GM11168 (cell line): ENCODE measurements around the gene SHISA9.

ENCODE experiments used
- in situ Hi-C: fragments of 300-500 bp; cut with MboI; formaldehyde crosslinking; loops from one replicate; pipeline ENCODE4 v1.12.0; 2022; ENCODE audit warnings: low sequenced_read_pairs; ENCODE audit not compliant: unreplicated experiment

Gene SHISA9

DNA sequence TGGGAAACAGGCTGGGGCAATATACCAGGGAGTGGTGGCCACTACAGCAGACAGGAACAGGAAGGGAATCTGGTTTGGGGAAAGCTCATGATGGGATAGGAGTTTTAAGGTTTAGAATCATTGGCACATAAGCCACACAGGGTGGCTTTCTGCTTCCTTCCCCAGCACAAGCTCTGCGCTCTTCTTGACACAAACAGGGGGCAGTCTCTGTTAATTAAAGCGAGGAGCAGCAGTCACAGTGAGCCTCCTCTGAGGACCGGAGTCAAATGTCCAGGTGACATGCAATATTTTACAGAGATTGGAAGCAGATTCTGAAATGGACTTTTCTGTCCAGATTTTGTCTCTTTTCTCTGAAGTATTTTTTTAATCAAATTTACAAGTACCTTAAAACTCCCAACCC is 2.8 kb upstream of the SHISA9 start:
- in situ Hi-C loops: no loop called here

DNA sequence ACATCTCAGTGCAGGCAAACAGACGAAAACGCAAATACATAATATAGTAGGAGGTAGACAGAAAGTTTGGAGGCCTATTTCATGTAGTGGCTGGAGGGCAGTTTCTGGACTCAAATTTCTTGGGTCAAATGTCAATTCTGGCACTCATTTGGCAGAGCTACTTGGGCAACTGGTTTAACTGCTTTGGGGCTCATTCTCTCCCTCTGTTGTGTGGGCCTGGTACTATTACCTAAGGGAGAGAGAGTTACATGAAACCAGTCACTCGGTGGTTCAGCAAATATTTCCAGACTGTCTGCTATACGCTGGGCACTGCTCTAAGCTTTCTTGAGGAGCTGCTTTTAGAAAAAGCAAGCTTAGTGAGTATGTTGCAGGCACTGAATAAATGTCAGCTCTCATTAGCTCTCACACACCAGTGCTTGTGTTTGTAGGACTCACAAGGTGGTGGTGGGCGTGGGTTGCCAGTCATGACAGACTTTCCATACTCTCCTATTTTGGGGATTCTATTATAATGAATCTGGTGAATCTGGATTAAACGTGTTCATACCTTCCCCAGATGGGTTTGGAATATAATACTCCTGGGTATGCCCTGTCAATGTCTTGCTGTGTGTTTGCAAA is 1.8 kb upstream of the SHISA9 start:
- in situ Hi-C loops: loop anchor here (25.0 kb wide), 1 partner anchor 563 kb away; no protein-coding TSS in a partner anchor

DNA sequence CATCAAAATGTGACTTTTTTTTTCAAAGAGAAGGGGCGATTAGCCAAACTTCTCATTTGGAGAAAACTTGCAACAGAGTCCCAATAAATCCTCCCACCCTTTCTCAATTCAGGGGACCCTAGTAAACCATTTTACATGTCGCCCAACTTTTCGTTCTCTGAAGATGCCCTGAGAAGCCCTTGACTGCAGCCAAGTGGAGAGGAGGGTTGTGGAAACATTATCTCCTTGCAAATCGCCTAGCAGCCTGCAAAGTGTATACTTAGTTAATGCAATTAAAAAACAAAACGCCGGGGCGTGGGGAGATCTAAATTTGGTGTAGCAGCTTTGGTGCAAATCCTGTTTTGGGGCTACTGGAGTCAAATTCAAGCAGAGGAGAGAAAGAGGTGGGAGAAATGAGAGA is 1.2 kb upstream of the SHISA9 start:
- in situ Hi-C loops: loop anchor here (25.0 kb wide), 1 partner anchor 562 kb away; no protein-coding TSS in a partner anchor

DNA sequence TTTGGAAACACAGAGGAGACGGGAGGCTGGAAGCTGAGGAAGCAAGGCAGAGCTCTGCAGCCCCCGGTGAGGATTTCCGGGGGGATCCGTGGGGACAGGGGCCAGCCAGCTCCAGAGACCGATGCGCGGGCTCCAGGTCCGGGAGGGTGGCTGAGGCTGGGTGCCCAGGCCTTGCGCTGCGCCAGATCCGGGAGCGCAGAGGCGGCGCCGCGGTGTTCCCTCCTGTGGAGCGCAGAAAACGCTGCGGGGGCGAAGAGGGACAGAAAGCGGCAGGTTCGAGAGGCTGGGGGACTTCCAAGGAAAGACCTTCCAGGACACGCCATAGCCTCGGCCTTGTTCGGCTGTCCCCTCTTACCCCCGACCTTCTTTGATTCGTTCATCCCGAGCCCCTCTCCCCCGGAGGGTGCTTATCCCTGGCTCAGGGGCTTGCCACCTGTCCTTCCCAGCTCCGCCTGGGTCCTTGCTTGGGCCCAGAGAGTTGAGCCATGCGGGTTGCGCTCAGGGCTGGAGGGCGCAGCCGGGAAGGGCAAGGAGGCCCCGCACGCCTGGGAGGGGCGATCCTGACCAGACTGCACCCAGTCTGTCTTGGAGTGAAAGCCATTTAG is 697 bp upstream of the SHISA9 start:
- in situ Hi-C loops: loop anchor here (25.0 kb wide), 1 partner anchor 562 kb away; no protein-coding TSS in a partner anchor

DNA sequence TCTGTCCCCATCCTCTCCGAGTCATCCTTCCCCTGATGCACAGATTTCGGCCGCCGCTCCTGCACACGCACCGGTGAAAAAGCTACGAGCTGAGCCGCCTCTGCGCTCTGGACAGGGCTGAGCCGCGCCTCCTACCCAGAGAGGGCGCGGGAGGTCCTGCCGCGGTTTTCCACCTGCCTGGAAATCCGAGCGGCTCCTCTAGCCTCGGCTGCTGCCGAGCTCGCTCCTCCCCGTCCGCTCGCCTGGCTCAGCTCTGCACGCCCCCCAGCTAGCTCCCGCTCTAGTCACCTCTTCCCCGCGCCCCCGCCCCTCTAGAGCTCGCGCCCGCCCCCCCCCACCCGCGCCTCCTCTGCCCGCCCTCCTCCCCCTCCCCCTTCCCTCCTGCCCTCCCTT is 198 bp upstream of the SHISA9 start:
- in situ Hi-C loops: loop anchor here (25.0 kb wide), 1 partner anchor 561 kb away; no protein-coding TSS in a partner anchor

DNA sequence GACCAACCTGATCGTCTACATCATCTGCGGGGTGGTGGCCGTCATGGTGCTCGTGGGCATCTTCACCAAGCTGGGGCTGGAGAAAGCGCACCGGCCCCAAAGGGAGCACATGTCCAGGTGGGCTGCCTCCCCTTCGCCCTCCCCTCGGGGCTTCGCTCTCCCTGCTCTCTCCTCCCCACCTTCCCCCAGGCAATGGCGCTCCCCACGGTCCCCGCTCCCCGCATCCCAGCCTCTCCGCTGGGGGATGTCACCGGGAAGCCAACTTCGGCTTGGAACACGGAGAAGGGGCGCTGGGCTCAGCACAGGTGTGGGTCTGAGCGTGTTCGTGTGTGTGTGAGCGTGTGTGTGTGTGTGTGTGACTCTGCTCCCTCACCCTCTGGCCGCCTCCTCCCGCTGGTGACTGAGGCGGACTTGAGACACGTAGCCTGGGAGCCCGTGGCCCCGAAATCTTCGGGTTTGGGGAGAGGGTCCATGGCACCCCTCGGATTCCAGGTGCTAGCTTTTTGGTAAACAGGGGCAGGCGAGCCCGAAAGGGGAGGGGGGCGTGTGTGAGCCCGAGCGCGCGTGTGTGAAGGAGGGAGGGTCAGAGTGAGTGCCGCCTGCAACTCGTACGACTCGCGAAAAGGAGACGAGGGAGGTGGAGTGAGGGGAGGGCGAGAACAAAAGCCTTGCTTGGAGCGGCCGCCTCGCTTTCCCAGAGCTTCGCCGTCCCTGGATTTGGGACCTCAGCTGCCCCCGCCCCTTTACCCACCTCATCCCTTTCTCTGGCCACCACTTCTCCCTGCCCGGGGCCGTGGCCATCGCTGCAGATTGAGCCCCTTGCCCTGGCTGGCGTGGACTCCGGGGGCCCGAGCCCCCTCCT is 1.3 kb downstream of the SHISA9 start:
- in situ Hi-C loops: loop anchor here (25.0 kb wide), 1 partner anchor 560 kb away; no protein-coding TSS in a partner anchor

DNA sequence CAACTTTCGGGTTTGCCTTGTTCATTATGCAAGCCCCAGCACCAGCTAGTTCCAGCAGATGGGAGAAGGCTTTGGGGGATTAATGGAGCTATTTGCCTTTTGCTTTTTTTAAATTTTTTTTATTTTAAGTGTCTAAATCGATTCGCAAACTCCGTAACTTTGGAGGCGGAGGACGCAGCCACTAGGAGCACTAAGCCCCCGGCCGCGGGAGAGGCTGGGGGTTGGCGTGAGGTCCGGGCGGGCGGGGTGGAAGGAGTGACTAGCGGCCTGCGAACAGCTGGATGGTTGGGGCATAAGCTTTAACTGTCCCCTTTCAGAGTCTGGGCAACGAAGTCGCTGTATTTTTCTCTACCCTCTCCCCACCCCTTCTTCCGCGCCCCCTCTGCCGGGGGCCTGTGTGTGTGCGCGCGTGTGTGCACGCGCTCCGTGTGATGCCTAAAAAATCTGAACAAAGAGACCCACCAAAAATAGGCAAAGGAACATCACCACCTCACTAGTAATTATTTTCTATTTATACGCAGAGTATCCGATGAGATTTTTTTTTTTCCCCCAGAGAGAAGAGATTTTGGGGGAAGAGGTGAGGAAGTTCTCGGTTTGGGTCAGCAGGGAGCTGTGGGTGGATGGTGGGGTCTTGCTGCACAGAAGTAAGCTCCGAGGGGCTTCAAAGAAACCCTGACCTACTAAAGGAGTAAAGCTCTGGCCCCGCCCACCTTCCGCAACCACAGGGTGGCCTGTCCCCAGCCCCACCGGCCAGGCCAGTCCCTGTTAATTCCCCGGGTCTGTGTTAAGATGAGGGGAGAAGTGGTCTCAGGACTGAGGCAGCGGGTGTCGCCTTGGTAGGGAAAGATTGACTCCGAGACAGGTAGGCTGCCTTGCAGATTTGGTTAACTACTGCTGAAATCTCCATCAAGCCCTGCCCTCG is 2.3 kb downstream of the SHISA9 start:
- in situ Hi-C loops: loop anchor here (25.0 kb wide), 1 partner anchor 559 kb away; no protein-coding TSS in a partner anchor

DNA sequence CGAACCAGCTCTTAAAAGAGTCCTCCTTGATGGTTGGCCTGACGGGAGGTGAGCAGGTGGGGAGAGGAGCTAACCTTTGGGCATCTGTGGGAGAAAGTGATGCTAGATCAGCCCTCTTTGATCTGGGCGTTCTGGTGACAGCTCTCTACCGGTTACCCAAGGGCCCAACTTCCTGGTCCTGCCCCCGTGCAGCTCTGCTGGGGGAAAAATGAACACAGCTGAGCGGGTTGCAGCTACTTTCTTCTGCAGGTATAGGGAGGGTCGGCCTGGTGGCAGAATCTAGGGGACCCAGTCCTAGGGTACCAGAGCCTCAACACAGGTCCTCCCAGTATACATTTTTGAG is 2.9 kb downstream of the SHISA9 start:
- in situ Hi-C loops: loop anchor here (25.0 kb wide), 1 partner anchor 558 kb away; no protein-coding TSS in a partner anchor

DNA sequence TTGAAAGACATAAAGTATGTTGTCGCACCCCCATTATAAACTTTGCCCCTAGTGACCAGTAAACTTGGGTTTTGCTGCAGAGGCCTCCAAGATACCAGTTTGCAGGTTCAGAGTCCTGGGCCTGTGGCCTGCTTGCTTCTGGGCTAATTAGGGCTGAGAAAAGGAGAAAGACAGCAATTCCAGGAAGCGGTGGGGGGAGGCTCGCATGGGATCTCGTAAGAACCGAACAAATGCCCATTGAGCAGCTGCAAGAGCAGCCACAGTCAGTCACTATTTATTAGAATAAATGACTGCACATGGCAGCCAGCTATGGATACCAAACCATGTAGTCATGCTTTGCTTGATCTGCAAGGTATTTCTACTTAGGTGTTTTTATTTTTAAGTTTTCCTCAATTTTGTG is 4.9 kb downstream of the SHISA9 start:
- in situ Hi-C loops: loop anchor here (25.0 kb wide), 1 partner anchor 556 kb away; no protein-coding TSS in a partner anchor

DNA sequence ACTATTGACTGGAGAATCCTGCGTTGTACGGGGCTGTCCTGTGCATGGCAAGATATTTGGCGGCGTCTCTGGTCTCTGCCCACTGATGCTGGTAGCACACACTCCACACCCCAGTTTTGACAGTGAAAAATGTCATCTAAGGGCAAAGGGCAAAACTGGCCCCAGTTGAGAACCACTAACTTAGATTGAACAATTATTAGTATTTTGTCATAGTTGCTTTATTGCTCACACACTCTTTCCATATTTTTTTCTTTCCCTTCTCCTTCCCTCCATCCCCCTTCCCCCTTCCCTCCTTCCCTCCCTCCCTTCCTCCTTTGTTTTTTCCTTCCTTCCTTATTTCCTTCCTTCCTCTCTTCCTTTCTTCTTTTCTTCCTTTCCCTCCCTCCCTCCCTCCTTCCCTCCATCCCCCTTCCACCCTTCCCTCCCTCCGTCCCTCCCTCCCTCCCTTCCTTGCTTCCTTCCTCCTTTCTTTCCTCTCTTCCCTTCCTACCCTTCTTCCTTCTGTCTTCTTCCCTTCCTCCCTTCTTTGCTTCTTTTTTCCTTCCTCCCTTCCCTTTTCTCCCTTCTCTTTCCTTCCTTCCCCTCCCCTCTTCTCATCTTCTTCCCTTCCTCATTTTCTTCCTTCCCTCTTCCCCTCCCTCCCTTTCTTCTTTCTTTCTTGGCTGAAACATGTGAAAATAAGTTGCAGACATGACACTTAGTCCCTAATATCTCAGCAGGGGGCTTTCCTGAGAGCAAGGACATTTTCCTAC is 5.5 kb downstream of the SHISA9 start:
- in situ Hi-C loops: loop anchor here (25.0 kb wide), 1 partner anchor 555 kb away; no protein-coding TSS in a partner anchor

DNA sequence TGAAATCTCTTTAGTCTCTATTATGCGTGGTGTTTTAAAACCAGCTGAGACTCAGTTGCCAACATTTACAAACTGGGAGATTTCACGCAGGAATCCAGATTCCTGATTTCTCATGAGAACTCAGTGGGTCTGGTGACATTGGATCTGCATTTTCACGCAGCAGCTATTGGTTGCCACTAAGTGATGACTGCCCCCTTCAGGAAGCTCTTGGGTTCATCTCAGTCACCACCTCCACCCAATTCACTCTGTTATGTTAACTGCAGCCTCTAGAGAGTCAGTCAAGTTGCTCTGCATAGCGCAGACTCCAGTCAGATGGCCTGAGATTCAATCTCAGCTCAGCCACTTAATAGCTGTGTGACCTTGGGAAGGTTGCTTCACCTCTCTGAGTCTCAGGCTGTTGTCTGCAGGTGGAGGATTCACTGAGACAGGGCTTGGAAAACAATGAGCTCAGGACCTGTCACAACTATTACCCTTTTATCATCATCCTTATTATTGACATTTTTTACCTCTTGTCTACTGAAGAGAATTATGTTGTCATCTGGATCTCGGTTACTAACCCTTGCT is 6.4 kb downstream of the SHISA9 start:
- in situ Hi-C loops: loop anchor here (25.0 kb wide), 1 partner anchor 555 kb away; no protein-coding TSS in a partner anchor

DNA sequence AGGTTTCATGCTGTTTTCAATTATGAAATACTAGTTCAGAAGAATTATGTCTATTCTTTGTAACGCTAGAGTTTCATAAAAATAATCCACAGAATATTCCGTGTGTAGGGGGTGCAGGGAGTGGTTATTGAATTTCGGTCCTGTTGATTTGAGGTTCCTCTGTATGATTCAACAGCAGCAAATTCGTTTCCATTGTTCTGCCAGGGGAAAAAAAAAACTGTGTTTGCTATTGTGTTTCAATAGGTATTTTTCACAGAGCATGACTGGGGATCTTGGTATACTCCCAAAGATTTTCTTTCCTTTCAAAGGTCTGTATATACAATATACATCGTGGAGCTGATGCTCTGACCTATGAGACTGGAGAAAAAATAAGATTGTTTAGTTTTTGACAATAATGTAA is 15.8 kb downstream of the SHISA9 start:
- in situ Hi-C loops: loop anchor here (25.0 kb wide), 1 partner anchor 545 kb away; no protein-coding TSS in a partner anchor

DNA sequence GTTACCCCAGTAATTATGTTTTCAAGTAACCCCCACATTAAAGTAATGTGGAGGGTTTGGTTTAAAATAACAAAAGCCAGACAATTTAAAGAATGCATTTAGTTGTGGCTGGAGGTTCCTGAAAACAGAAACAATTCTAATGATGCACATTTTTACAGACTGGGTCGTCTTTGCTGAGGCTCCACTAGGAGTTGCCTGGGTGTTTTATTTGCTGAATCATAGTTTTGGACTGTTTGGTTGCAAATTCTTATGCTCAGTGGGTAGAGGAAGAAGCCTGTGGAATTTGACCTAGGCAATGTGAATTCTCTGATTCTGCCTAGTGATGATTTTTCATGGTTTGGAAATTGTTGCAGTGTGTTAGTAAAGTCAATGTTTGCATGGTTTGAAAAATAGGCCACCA is 16.3 kb downstream of the SHISA9 start:
- in situ Hi-C loops: loop anchor here (25.0 kb wide), 1 partner anchor 545 kb away; no protein-coding TSS in a partner anchor

DNA sequence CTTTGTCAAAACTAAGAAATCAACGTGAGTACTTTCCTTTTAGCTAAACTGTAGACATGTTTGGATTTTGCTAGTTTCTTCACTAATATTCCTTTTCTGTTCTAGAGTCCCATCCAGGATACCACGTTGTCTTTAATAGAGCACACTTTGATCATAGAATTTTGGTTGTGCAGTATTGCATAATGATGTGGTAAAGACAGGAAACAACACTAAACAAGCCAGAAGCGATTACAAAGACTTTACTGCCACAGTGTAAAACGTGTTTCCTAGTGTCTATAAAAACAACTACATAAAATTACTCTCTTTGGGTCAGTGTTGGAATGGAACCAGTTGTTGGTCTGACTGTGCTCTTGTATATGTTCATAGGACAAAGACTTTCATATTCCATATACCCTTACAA is 19.3 kb downstream of the SHISA9 start:
- in situ Hi-C loops: loop anchor here (25.0 kb wide), 1 partner anchor 542 kb away; no protein-coding TSS in a partner anchor

DNA sequence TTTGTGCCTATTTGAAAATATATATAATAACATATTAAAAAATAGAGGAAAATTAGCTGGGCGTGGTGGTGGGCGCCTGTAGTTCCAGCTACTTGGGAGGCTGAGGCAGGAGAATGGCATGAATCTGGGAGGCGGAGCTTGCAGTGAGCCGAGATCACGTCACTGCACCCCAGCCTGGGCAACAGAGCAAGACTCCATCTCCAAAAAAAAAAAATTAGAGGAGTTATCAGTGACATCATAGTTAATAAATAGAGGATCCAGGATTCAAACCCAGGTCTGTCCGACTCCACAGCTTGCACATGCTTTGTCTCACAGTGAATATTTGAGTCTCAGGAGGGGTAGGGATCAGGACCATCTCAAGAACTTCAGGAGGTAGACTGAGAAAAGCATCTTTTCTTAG is 22.2 kb downstream of the SHISA9 start:
- in situ Hi-C loops: loop anchor here (25.0 kb wide), 1 partner anchor 539 kb away; no protein-coding TSS in a partner anchor

DNA sequence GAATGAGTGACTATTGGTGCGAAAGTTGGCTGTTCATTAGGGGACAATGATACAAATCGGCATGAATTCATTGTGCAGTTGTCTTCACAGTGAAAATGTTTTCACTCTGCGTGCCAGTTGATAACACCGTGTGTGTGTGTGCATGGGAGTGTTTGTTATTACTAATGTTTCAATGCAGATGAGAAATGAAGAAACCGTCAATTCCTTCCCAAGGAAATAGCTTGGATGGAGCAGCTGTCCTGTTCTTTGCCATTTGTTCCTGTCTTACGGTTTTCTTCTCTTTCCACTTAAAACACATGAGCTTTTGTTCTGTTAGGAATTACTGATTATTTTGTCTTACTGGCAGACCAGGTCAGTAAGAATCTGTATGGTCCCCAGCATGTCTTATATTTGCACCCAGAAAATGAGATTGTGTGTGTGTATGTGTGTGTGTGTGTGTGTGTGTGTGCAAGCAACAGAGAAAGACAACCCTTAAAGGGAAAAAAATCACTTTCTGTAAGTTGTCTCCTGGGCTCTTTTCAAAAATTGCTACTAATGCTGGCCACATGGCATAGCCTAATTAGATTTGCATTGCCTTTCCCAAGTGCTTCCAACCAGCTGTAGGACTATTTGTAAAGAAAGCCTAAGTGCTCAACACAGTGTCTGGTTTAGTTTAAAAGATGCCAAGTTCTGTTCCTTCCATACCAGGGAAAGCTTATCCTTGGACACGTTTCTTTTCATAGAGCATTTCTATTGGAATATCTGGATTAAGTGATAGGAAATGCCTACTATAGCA is 23.8 kb downstream of the SHISA9 start:
- in situ Hi-C loops: no loop called here

DNA sequence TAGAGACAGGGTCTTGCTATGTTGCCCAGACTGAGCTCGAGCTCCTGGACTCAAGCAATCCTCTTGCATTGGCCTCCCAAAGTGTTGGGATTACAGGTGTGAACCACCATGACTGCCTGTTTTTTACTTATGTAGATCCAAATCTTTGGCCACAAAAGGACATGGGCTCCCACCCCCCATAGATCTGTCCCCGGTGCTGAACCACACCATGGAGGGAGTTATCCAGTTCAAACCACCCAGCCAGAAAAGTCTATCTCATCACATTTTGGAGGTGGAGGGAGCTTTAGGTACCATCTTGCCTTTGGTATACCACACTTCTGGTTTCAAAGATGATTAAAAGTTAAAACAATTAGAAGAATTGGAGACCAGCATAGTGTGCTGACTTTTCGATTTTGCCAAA is 26.2 kb downstream of the SHISA9 start:
- in situ Hi-C loops: no loop called here

DNA sequence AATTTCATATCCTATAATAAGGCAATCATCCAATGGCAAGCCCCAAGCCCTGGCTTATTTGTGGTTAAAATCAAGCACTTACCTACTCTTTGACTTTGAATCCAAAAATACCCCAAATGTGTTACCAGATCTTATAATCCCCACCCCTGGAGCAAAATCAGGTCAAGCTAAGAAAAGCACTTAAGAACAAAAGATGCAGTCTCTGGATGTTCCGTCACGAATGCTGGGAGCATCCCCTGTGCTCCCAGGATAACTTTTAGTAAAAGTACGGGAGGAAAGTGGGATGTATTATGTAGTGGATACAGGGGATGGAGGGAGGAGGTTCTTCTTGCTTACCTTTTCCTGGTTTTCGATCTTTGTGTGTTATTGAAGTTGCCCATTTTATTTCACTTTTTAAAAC is 29.5 kb downstream of the SHISA9 start:
- in situ Hi-C loops: no loop called here
